ENCODE data around the gene FBXO24.
A peak's percentile ranks its signal among the peaks of the same experiment; 100 is the strongest.

The FBXO24 gene

GRCh38 chr7:100623951-100624824 is 38.1 kb downstream of the FBXO24 start:
- DNase-seq = no peak

- no peak for DNase-seq
Measured at GRCh38 chr7:100626055-100626454, 39.9 kb downstream of the FBXO24 start.

GRCh38 chr7:100626530-100627237 is 40.6 kb downstream of the FBXO24 start:
- peak in 7 of 14 donors; percentile 3 to 72 (median 19) for DNase-seq

- no peak for DNase-seq
Measured at GRCh38 chr7:100627238-100627549, 41.1 kb downstream of the FBXO24 start.

GRCh38 chr7:100629117-100629716 is 43.1 kb downstream of the FBXO24 start:
- DNase-seq = no peak

GRCh38 chr7:100630066-100630465 is 43.9 kb downstream of the FBXO24 start:
- DNase-seq = no peak

- DNase-seq = peak in 5 of 14 donors; percentile 10 to 42 (median 20)
Measured at GRCh38 chr7:100632951-100633717, 47.0 kb downstream of the FBXO24 start.

GRCh38 chr7:100639995-100640516 is 53.9 kb downstream of the FBXO24 start:
- DNase-seq = no peak

GRCh38 chr7:100640517-100641440 is 54.7 kb downstream of the FBXO24 start:
- DNase-seq = no peak

- no peak for DNase-seq
Measured at GRCh38 chr7:100641463-100641859, 55.3 kb downstream of the FBXO24 start, which contains the start of gene TFR2. TSS of gene TFR2 (minus strand) at chr7:100641552. CDS start at chr7:100641509, 43 bp downstream.

- DNase-seq = no peak
Measured at GRCh38 chr7:100641860-100642533, 55.9 kb downstream of the FBXO24 start.

GRCh38 chr7:100642534-100642907 is 56.4 kb downstream of the FBXO24 start:
- no peak for DNase-seq

- DNase-seq = no peak
Measured at GRCh38 chr7:100649826-100650565, 63.9 kb downstream of the FBXO24 start.

All from C1 segment of cervical spinal cord (tissue), 14 donors.